HG03066 (cell line): Measurements from ENCODE around the gene LATS2.

Experiments used
- ATAC-seq: cut with Tn5 transposase; IDR thresholded peaks from one replicate; pipeline ENCODE4 v1.9.1; 2021; ENCODE audit warnings: low read depth; ENCODE audit not compliant: unreplicated experiment

Gene LATS2

DNA sequence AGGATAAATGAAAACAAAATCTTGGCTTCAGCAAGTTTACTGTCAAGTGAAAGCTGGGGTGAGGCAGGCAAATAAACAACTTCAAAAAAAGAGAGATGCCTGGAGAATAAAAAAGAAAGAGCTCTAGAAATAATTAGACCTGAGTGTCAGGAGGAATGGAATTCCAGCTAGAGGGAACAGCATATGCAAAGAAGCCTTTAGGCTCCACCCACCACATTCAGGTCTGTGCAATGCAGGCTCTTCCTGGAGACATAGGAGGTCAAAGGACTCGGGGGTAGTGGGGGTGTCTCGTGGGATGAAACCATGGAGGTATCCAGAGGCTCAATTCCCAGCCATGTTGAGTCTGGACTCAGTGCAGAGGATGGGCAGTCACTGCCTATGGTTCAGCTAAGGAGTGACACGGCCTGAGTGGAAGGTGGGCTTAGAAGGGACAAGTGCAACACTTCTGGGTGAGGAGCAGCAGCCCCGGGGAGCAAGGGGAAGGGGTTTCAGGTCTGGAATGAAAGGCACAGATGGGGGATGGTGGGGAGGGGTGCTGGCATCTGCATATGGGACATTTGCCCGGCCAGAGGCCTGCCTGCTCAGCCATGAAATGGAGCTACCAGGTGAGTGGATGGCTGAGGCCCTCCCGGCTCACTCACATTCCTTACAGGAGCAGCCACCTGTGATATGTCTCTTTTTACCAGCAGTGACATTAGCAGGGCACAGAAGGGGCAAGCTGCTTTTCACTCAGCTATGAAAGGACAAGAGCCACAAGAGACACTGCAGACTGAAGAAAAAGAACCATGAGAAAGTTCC lies 12.3 kb downstream of the LATS2 start:
- ATAC-seq = no peak

GRCh38 chr13:21047591-21048282 lies 13.6 kb downstream of the LATS2 start:
- no peak for ATAC-seq

DNA sequence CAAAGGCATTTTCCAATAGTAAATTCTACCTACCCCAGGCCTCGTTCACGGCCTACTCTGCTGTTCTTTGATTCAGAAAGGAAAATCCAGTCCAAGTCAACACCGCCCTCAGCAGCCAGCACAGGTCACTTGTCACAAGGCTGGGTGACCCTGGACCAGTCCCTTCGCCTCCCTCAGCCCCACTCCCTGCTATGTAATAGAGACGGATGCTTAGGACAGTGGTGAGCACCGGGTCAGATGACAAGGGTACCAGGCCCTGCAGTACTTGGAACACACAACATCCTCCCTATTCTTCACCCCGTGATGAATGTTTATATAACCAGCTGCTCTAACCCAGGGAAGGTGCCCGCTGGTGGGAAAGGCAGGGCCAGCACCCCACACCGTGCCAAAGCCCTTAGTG lies 14.3 kb downstream of the LATS2 start:
- no peak for ATAC-seq

DNA sequence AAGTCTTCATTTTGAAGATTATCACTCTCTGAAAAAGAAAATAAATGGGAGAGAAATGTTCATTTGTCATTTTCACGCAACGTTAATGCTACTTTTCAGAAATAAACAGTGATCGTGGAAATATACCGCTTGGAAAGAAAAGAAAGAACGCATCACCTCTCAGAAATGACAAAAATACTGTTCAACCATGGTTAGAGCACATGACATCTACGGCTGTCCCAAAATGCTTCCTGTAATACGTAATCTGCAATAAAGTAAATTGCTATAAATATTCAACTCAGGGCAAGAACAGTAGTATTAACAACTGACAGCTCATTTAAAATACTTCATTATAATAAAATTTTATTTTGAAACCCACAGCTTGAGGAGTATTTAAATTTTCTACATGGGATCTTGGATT lies 15.2 kb downstream of the LATS2 start:
- ATAC-seq = no peak

DNA sequence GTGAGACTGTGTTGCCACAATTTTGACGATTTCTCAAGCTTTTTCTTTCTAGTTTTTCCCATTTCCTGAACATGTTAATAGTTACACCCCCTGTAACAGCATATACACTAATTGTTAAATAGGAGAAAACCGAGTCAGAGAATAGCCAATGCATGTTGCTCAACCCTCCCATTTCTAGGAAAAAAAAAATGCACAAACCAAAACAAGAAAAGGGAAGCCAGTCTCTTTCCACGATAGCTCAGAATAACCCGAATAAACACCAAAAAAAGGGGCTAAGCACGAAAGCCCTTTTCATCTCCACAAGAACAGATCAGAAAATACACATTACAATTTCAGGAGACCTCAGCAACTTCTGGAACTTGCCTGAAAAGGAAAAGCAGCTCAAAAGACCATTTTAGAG lies 16.3 kb downstream of the LATS2 start:
- ATAC-seq = no peak

DNA sequence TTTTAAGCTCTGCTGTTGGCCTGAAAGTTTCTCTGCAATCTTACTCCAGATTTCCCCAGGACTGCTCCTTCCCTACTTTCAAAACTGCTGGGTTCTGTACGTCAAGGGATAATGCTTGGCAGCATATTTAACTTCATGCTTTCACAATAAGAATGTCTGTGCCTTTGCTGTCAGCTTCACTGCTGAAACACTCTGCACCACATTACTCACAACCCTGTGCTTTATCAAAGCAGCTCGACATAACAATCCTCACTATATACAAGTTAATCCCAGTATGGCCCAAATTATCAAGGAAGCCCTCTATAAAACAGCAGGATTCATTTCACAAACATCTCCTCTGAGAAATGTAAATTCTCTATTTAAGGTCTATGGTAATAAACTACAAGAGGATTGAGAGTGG lies 17.5 kb downstream of the LATS2 start:
- ATAC-seq = no peak

DNA sequence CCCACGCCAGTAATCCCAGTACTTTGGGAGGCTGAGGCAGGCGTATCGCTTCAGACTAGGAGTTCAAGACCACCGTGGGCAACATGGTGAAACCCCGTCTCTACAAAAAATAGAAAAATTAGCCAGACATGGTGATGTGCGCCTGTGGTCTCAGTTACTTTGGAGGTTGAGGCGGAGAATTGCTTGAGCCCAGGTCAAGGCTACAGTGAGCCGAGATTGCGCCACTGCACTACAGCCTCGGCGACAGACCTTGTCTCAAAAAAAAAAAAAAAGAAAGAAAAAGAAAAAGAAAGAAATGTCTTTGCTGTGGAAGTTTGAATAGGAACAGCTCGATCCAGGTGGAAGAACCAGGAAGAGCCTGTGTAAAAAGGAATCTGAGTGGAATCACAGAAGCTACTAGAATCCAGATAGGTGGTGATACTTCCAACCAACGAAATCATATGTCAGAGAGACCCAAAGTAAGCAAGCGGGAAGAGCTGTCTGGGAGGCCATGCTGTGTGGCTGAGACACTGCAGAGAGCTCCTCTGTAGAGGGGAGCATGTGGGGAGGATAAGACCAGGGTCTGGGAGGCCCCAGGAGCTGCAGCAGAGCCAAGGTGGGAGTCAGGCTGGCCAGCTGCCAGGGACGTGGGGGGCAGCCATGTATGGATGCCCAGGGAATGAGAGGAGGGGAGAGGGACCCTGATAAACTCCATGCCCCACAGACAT lies 21.1 kb downstream of the LATS2 start:
- ATAC-seq = no peak

GRCh38 chr13:21039097-21039800 lies 22.1 kb downstream of the LATS2 start:
- ATAC-seq = no peak

DNA sequence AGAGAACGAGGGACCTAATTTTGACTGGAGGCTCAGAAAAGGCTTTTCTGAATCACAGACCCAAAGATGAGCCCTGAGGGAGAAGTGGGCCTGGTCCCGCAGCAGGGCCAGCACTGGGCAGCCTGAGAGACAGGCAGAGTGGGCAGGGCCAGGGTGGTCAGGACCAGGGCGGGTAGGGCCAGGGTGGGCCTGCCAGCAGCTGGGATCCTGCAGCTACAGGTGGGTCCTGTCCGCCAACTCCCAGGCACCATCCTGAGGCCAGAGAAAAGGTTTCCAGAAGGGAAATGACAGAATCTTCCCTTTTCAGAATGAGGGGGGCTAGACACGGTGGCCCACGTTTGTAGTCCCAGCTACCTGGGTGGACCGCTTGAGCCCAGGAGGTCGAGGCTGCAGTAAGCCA lies 23.7 kb downstream of the LATS2 start:
- ATAC-seq = no peak

- no peak for ATAC-seq
These were observed 25.9 kb downstream of the LATS2 start for GRCh38 chr13:21035498-21035897.

- no peak for ATAC-seq
These were observed 26.7 kb downstream of the LATS2 start for GRCh38 chr13:21034603-21035191.

DNA sequence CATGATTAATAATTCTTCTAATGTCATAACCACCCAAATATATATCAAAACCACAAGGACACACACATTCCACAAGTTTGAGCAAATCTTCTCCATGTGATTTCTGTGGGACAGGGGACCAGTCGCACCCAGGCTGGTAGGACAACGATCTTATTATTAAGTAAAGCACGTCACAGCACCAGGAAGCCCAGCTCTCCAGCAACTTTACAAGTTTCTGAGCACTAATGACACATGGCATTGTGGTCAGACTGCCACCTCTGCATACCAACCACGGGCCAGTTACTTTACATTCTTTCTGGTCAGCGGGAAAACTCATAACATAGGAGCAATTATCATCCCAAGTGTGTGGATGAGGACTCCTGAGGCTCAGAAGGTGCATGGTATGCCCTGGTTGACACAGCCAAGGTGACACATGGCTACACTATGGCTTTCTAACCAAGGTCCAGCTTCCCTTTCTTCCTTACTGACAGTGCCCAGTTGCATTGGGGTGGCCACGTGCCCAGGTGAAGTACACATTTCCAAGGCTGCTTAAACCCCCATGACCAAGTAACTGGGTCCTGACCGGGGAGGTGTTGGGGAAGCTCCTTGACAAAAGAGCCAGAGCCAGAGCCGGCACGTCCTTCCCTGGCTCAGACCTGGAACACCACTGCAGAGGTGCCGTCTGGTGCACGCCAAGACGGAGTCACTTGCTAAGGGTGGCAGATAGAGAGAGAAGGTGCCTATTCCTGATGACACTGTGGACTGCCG lies 27.4 kb downstream of the LATS2 start:
- no peak for ATAC-seq

DNA sequence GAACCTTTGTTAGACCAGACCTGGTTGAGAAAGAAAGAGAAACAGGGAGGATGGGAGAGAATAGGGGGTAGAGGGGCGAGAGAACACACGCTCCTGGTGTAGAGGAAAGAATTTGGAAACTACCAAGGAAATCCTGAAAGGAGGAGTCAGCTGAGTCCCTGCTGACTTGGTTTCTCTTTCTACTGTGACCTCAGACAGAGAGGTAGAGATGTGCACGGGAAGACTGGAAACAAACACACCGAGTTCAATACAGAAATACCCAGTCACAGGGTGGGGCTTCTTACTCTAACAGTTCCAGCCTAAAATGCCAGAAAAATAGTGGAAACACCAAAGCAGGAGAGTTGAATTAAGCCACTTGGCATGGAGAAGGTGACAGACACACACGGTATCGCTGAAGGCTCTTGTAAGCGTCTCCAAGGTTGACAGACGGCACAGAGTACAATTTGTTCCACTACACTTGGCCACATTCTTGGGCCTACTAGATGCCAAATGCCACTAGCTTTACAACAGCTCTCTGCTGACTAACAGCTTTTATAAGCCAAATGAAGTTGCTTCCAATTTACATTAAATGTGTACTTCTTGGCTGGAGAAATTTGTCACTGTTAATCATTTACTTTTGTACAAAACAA lies 28.1 kb downstream of the LATS2 start:
- ATAC-seq = no peak

GRCh38 chr13:21032656-21033055 lies 28.7 kb downstream of the LATS2 start:
- ATAC-seq = no peak

DNA sequence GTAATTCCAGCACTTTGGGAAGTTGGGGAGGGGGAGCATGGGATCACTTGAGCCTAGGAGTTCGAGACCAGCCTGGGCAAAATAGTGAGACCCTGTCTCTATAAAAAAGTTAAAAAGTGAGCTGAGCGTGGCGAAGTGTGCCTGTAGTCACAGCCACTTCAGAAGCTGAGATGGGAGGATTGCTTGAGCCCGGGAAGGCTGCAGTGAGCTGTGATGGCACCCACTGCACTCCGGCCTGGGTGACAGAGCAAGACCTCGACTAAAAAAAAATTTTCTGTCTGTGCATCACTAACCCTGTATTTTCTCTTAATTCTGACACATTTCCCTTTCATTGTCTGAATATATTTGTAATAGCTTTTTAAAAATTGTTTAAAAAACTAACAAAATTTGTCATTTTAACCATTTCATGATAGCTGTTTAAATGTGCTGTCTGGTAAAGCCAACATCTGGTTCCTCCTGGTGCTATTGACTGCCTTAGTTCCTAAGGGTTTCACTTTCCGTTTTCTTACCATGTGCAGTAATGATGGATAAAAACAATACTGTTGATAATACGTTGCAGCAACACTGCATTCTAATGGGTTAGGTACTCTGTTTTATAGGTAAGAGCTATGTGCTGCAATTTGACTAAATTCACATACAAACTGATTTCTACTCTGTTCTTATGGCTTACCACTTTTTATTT lies 29.7 kb downstream of the LATS2 start:
- no peak for ATAC-seq

DNA sequence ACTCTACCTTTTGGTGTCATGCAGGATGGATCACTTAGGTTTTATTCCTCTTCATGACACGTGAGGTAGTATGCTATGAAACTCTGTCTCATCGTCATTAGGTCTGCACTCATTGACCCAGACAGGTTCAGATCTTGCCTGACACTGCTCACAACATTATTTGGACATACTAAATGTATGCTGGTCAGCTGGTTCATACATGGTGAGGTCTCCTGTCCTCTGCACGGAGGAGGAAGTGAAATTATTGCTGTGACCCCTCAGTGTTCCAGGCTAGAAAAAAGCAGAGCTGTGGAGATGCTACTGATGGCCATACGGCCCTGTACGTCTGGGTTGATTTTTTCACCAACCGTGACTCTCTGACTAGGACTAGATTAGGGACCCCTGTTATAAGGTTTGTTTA lies 35.8 kb downstream of the LATS2 start:
- ATAC-seq = no peak

DNA sequence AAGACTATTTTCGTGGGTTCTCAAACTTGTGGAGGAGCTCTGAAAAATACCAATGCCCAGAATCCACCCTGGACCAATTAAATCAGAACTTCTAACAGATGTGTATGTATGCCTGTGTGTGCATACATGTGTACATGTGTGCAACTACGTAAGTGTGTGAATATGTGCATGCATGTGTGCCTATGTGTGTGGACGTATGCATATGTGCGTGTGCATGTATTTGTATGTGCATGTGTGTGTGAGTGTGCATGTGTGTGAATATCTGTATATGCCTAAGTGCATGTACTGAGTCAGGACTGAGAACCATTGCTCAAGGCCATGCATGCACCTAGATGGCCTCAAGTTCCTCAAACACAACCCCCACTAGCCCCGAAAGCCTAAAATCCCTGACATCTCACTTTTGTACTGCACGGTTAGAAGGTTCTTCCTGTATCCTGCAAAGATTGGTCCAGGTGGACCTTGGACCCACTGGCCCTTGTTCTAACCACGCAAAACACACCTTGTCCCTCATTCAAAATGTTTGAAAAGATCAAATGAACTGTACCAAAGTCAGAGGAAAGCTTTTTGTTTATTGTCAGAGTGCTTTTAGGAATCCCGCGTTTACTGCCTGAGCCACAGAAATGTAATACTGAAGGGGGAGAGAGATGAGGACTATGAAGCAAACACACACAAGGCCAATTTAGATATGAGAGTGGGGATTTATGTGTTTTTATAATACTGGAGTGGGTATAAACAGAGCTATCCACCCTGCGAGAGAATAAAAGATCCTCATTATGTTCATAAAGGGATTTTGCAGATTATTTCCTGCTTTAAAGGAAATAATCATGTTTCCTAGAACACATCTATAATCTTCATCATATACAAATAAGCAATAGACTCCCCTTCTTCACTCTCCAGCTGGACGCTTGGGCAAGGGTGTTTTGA lies 39.1 kb downstream of the LATS2 start:
- no peak for ATAC-seq

GRCh38 chr13:21020581-21020980 lies 40.8 kb downstream of the LATS2 start:
- ATAC-seq = no peak
